GM12878 (cell line): ENCODE measurements around the gene RAB30. TPM values are rescaled to one million over a fixed set of nuclear protein-coding genes. Genes with fewer than 3 reads are reported as not detected.

Experiments used
- ATAC-seq: fragments of 200-7000 bp; cut with Tn5 transposase; 3 replicates; pipeline ENCODE4 v1.9.1; 2020; ENCODE audit warnings: mild to moderate bottlenecking, moderate library complexity
- BruUV-seq: library from RNA; stranded (reverse); fragments of 400-500 nt; replicated peaks from 2 replicates; lab custom pipeline; 2021; lab: Mats Ljungman, UMichigan
- CTCF ChIA-PET: fragments of 300-600 bp; sonication (Branson Sonifier 250); formaldehyde crosslinking; extraction: SDS; loops from one replicate; lab custom pipeline; 2021; ENCODE audit warnings: inconsistent platforms; lab: Yijun Ruan, JAX
- POLR2A ChIA-PET: fragments of 350-600 bp; formaldehyde crosslinking; extraction: SDS; loops from one replicate; lab custom pipeline; 2021; ENCODE audit warnings: inconsistent platforms; lab: Charles Lee
- RAD21 ChIA-PET: fragments of 300-600 bp; sonication (Branson Sonifier 250); formaldehyde crosslinking; loops from one replicate; lab custom pipeline; 2023; ENCODE audit warnings: antibody characterized with exemption; ENCODE audit not compliant: unreplicated experiment; lab: Charles Lee
- SMC1A ChIA-PET: fragments of 300-600 bp; sonication (Branson Sonifier 250); formaldehyde crosslinking; loops from one replicate; lab custom pipeline; 2023; ENCODE audit not compliant: unreplicated experiment, uncharacterized antibody; lab: Charles Lee
- DNase-seq: peaks from one replicate; pipeline ENCODE4 v3.0.0-alpha.2; 2011; ENCODE audit warnings: low read depth, low spot score
- FAIRE-seq: peaks from 3 replicates; lab custom pipeline; 2011; peaks lifted over from hg19 to GRCh38; lab: Jason Lieb, UNC
- H2AFZ ChIP-seq: 2 replicates; pipeline ENCODE4 v1.6.0; 2011; ENCODE audit warnings: low read depth, low read length, control low read depth; ENCODE audit not compliant: control insufficient read depth
- H3K27ac ChIP-seq: 2 replicates; pipeline ENCODE4 v1.5.1; 2011; ENCODE audit warnings: control low read depth; ENCODE audit not compliant: control insufficient read depth, insufficient read depth
- H3K27me3 ChIP-seq, 2 experiments: replicated peaks in 1 of 2; 2 replicates each; pipeline versions ENCODE4 v1.6.0 to v1.6.1; 2011; ENCODE audit warnings: low read length in 1 of 2; ENCODE audit not compliant: control insufficient read depth in 2 of 2, insufficient read depth in 2 of 2
- H3K36me3 ChIP-seq, 2 experiments: 2 replicates each; pipeline ENCODE4 v1.5.1; 2011; ENCODE audit warnings: low read length in 1 of 2; ENCODE audit not compliant: control insufficient read depth in 2 of 2, insufficient read depth in 2 of 2
- H3K4me1 ChIP-seq: 2 replicates; pipeline ENCODE4 v1.6.1; 2011; ENCODE audit warnings: mild to moderate bottlenecking, low read length, moderate library complexity, mixed read lengths; ENCODE audit not compliant: control insufficient read depth, insufficient read depth
- H3K4me2 ChIP-seq: 2 replicates; pipeline ENCODE4 v1.6.0; 2011; ENCODE audit warnings: control low read depth; ENCODE audit not compliant: control insufficient read depth, insufficient read depth
- H3K4me3 ChIP-seq: fragments of 200-600 bp; sonication (generic); 2 replicates; pipeline ENCODE4 v1.5.1; 2016
- H3K79me2 ChIP-seq: 2 replicates; pipeline ENCODE4 v1.6.0; 2011; ENCODE audit warnings: low read length; ENCODE audit not compliant: control insufficient read depth, insufficient read depth
- H3K9ac ChIP-seq: 2 replicates; pipeline ENCODE4 v1.8.0; 2011; ENCODE audit warnings: low read length, control low read depth, mixed read lengths; ENCODE audit not compliant: control insufficient read depth, insufficient read depth
- H3K9me3 ChIP-seq: replicated peaks from 3 replicates; pipeline ENCODE4 v1.5.1; 2011; ENCODE audit warnings: mild to moderate bottlenecking, low read length; ENCODE audit not compliant: control insufficient read depth, insufficient read depth
- H4K20me1 ChIP-seq: 2 replicates; pipeline ENCODE4 v1.6.0; 2011; ENCODE audit not compliant: control insufficient read depth, insufficient read depth
- ASH2L ChIP-seq: fragments of 300-600, 200-600 bp; sonication (generic); IDR thresholded peaks from 2 replicates; pipeline ENCODE4 v1.6.1; 2017; ENCODE audit warnings: low read depth, mild to moderate bottlenecking, borderline replicate concordance
- CHD2 ChIP-seq: IDR thresholded peaks from 2 replicates; pipeline ENCODE4 v1.6.1; 2011; ENCODE audit warnings: low read depth, low read length, improper control_type of control experiment, borderline replicate concordance
- IKZF2 ChIP-seq, 2 experiments: fragments of 450-650 bp; IDR thresholded peaks; 2 replicates each; pipeline ENCODE4 v1.6.1; 2017; ENCODE audit warnings: mild to moderate bottlenecking in 2 of 2, moderate library complexity in 2 of 2
- KAT2A ChIP-seq: conservative IDR thresholded peaks from 2 replicates; pipeline ENCODE4 v1.6.1; 2011; ENCODE audit warnings: low read depth, low read length; ENCODE audit not compliant: control insufficient read depth
- MEF2A ChIP-seq: IDR thresholded peaks from 2 replicates; pipeline ENCODE4 v1.6.1; 2011; ENCODE audit warnings: low read depth, mild to moderate bottlenecking, low read length, moderate library complexity; ENCODE audit not compliant: insufficient read depth
- MEF2B ChIP-seq: fragments of 450-650 bp; IDR thresholded peaks from 2 replicates; pipeline ENCODE4 v1.6.1; 2018; ENCODE audit warnings: mild to moderate bottlenecking, moderate library complexity; ENCODE audit not compliant: partially characterized antibody, poor library complexity, severe bottlenecking
- NFXL1 ChIP-seq: fragments of 450-650 bp; IDR thresholded peaks from 2 replicates; pipeline ENCODE4 v1.6.1; 2017; ENCODE audit warnings: antibody characterized with exemption, mild to moderate bottlenecking, borderline replicate concordance
- RBBP5 ChIP-seq: fragments of 200-600 bp; sonication (generic); conservative IDR thresholded peaks from 2 replicates; pipeline ENCODE4 v1.6.1; 2016
- RUNX3 ChIP-seq: IDR thresholded peaks from 2 replicates; pipeline ENCODE4 v1.6.1; 2012; ENCODE audit warnings: low read length, inconsistent platforms
- TARDBP ChIP-seq: IDR thresholded peaks from 2 replicates; pipeline ENCODE4 v1.6.1; 2016; ENCODE audit warnings: borderline replicate concordance
- ZNF217 ChIP-seq: fragments of 450-650 bp; IDR thresholded peaks from 2 replicates; pipeline ENCODE4 v1.6.1; 2017; ENCODE audit warnings: antibody characterized with exemption, mild to moderate bottlenecking
- ZNF24 ChIP-seq: fragments of 450-650 bp; IDR thresholded peaks from 2 replicates; pipeline ENCODE4 v1.6.1; 2017; ENCODE audit warnings: antibody characterized with exemption, mild to moderate bottlenecking
- ZNF274 ChIP-seq: IDR thresholded peaks from one replicate; pipeline ENCODE4 v1.8.0; 2011; ENCODE audit not compliant: insufficient read length, insufficient read depth
- WGBS: methylation state at CpG from one replicate; pipeline ENCODE4 v1.1.6; 2016; ENCODE audit warnings: low lambda C conversion rate; ENCODE audit not compliant: insufficient replicate concordance, insufficient coverage; ENCODE audit errors: missing lambda C conversion rate; 5-methylcytosine and 5-hydroxymethylcytosine counted together
- in situ Hi-C: fragments of 300-500 bp; cut with MboI; formaldehyde crosslinking; loops from 9 replicates; pipeline ENCODE4 v1.14.3; 2018; ENCODE audit warnings: mixed read lengths
- intact Hi-C: fragments of 100-400 bp; cut with micrococcal nuclease; formaldehyde crosslinking; loops from one replicate; pipeline ENCODE4 v1.14.2; 2022; ENCODE audit not compliant: unreplicated experiment
- polyA plus RNA-seq, 11 experiments: library from polyadenylated mRNA; depleted of rRNA in 4 of 11; unstranded in 6 of 11; stranded (reverse) in 5 of 11; fragments of >200 nt; fragmentation: Nextera tagmentation in 4 of 11; fragmentation: Illumina TruSeq in 1 of 11; extraction: Ambion mirVana in 4 of 11; extraction: Trizol in 1 of 11; gene quantifications; 1 replicate in 1 of 11; 2 replicates in 10 of 11; pipeline versions ENCODE4 v1.2.1 to v1.2.3, GENCODE V29; 2011 to 2016; ENCODE audit warnings: inconsistent platforms in 2 of 11, missing spikeins in 2 of 11, low read depth in 1 of 11
- total RNA-seq, 4 experiments: library from RNA; depleted of rRNA in 3 of 4; stranded (reverse); fragments of >200 nt in 3 of 4; fragmentation: Illumina TruSeq in 1 of 4; extraction: Trizol in 1 of 4; gene quantifications; 2 replicates each; pipeline versions ENCODE4 v1.2.1 to v1.2.3, GENCODE V29; 2013 to 2021

The RAB30 gene
- total and polyA plus RNA-seq, 10 of the 15 experiments (the other 5 are each of a cell fraction or from before 2014, with no cell fraction given): 9.8 to 26.7 (median 19.2) TPM

GRCh38 chr11:82994604-82995230 is 77.0 kb downstream of the RAB30 start:
- 80% methylated on average over 3 of the region's 3 CpGs for WGBS
- no peak for FAIRE-seq

More at GRCh38 chr11:82994604-82995230, 77.0 kb downstream of the RAB30 start:
- no peak overlapping the region for H3K9ac ChIP-seq
- H3K27ac ChIP-seq: no peak overlapping the region
- H3K9me3 ChIP-seq: no peaks in the 10 kb centered on the region
- H3K4me2 ChIP-seq: no peak overlapping the region
- no peak for TF ChIP-seq KAT2A
- no peak for TF ChIP-seq IKZF2 (IDR thresholded peaks at IDR 0.05)
- no peak for TF ChIP-seq MEF2A
- no peak for TF ChIP-seq TARDBP
- TF ChIP-seq ZNF24: no peak
- no peak for TF ChIP-seq NFXL1
- no peak for TF ChIP-seq MEF2B
- no peak for TF ChIP-seq ZNF274
- no peak for TF ChIP-seq RBBP5
- TF ChIP-seq CHD2: no peak
- TF ChIP-seq ASH2L: no peak
- TF ChIP-seq ZNF217: no peak
- TF ChIP-seq RUNX3: no peak
- peaks cover 5% of the 10 kb centered on the region for H3K79me2 ChIP-seq
- BruUV-seq: no TSS peak
- H4K20me1 ChIP-seq: no peaks in the 10 kb centered on the region
- RAD21 ChIA-PET: interaction anchor here (0.7 to 8.0 kb wide), 20 partner anchors 10 to 177 kb away, joined by 3 to 96 read pairs (median 8); partner anchors contain the start of genes DDIAS, PRCP and RAB30
- H2AFZ ChIP-seq: no peak overlapping the region
- H3K27me3 ChIP-seq: no peaks in the 10 kb centered on the region
- SMC1A ChIA-PET: interaction anchor here (0.6 to 8.3 kb wide), 43 partner anchors 8 to 257 kb away, joined by 3 to 138 read pairs (median 6); partner anchors contain the start of genes ANKRD42, DDIAS and RAB30
- no peak overlapping the region for H3K4me3 ChIP-seq
- intact Hi-C loops: no loop called here
- H3K4me1 ChIP-seq: peaks cover 44% of the 10 kb centered on the region
- DNase-seq: no peak
- in situ Hi-C loops: no loop called here
- CTCF ChIA-PET: interaction anchor here (0.6 to 4.5 kb wide), 14 partner anchors 9 to 288 kb away, joined by 3 to 35 read pairs (median 5); partner anchors contain the start of gene DDIAS
- POLR2A ChIA-PET: interaction anchor here (0.8 to 12.1 kb wide), 11 partner anchors 10 to 291 kb away, joined by 3 to 142 read pairs (median 4); partner anchors contain the start of genes CCDC90B, DDIAS and RAB30
- peaks cover 4 to 11% of the 10 kb centered on the region in 2 experiments; a peak in 3 of 4 replicates for H3K36me3 ChIP-seq
- no peak for ATAC-seq
